Measurements from ENCODE around the gene GUCA1A. TPM values are rescaled to one million over a fixed set of nuclear protein-coding genes. Genes with fewer than 3 reads are reported as not detected.
"Not testable (repeated sequence)": the region's sequence is repeated elsewhere in the genome, so short reads cannot be mapped to it uniquely, and the experiment has no call there.

The GUCA1A gene
- total and polyA plus RNA-seq, 2 experiments from 2014 or later: 0.63 to 1.1 TPM

DNA sequence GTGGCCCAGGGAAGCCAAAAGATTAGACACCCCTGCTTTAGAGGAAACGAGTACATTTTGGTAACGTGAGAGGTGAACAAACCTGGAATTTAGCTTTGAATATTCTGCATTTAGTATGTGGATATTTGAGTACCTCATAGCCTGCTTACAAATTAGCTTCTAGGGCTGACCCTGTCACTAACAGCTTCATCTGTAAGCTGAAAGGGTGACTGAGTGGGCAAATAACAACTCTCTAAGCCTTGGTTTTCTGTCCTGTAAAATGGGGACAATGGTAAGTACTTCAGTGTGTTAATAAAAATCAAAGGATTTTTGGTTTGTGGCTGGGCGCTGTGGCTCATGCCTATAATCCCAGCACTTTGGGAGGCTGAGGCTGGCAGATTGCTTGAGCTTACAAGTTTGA lies 30.0 kb downstream of the GUCA1A start:
- Histone ChIP-seq H3K36me3 (peaks cover 8% of the 10 kb centered on the region), H3K27me3 (no peaks in the 10 kb centered on the region), H3K4me3 (no peak overlapping the region), H3K9me3 (ENCODE audit: low read depth) (no peaks in the 10 kb centered on the region), H3K27ac (no peak overlapping the region), H3K4me1 (ENCODE audit: low read depth) (no peaks in the 10 kb centered on the region)
- TF ChIP-seq, protein P1, sequence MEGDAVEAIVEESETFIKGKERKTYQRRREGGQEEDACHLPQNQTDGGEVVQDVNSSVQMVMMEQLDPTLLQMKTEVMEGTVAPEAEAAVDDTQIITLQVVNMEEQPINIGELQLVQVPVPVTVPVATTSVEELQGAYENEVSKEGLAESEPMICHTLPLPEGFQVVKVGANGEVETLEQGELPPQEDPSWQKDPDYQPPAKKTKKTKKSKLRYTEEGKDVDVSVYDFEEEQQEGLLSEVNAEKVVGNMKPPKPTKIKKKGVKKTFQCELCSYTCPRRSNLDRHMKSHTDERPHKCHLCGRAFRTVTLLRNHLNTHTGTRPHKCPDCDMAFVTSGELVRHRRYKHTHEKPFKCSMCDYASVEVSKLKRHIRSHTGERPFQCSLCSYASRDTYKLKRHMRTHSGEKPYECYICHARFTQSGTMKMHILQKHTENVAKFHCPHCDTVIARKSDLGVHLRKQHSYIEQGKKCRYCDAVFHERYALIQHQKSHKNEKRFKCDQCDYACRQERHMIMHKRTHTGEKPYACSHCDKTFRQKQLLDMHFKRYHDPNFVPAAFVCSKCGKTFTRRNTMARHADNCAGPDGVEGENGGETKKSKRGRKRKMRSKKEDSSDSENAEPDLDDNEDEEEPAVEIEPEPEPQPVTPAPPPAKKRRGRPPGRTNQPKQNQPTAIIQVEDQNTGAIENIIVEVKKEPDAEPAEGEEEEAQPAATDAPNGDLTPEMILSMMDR (IDR thresholded peaks at IDR 0.05; ENCODE audit: low read depth, low read length): no peak
- no peak for DNase-seq (ENCODE audit: low read depth in 1 of 2, low spot score in 1 of 2)

DNA sequence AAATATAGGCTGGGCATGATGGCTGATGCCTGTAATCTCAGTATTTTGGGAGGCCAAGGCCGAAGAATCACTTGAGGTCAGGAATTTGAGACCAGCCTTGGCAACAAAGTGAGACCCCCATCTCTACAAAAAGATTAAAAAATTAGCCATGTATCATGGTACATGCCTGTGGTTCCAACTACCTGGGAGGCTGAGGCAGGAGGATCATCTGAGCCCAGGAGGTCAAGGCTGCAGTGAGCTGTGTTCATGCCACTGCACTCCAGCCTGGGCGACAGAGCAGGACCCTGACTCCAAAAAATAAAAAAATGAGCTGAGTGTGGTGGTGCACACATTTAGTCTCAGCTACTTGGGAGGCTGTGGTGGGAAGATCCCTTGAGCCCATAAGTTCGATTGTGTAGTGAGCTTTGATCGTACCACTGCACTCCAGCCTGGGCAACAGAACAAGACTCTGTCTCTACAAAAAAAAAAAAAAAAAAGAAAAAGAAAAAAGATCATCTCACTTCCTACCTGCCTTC lies 31.7 kb downstream of the GUCA1A start:
- Histone ChIP-seq H3K36me3 (peaks cover 20% of the 10 kb centered on the region), H3K9me3 (ENCODE audit: low read depth) (no peaks in the 10 kb centered on the region), H3K27ac (no peak overlapping the region), H3K4me1 (ENCODE audit: low read depth) (no peaks in the 10 kb centered on the region), H3K4me3 (no peak overlapping the region), H3K27me3 (no peaks in the 10 kb centered on the region)
- TF ChIP-seq, protein P1 (IDR thresholded peaks at IDR 0.05; ENCODE audit: low read depth, low read length): no peak
- no peak for DNase-seq (ENCODE audit: low read depth in 1 of 2, low spot score in 1 of 2)

DNA sequence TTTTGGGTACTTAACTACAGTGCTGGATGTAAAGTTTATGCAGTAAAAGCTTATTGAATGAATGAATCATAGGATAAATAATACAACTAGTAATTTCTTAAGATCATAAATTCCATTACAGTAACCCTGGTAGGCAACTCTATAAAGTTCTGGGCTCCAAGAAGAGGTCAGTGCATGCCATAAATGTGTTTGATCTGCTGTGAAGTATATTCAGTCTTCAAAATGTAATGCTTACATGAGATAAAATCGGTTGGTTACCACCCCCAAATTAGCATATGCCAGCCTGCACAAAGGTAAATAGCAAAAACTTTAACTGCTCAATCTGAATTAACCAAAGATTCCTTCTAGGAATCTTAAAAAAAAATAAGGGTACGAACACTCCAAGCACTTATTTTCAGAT lies 34.4 kb downstream of the GUCA1A start:
- H3K27ac ChIP-seq; DNase-seq (ENCODE audit: low read depth in 1 of 2, low spot score in 1 of 2); H3K27me3 ChIP-seq; H3K9me3 ChIP-seq (ENCODE audit: low read depth); H3K4me3 ChIP-seq; H3K4me1 ChIP-seq (ENCODE audit: low read depth): not testable (repeated sequence)
- peaks cover 39% of the 10 kb centered on the region for H3K36me3 ChIP-seq

DNA sequence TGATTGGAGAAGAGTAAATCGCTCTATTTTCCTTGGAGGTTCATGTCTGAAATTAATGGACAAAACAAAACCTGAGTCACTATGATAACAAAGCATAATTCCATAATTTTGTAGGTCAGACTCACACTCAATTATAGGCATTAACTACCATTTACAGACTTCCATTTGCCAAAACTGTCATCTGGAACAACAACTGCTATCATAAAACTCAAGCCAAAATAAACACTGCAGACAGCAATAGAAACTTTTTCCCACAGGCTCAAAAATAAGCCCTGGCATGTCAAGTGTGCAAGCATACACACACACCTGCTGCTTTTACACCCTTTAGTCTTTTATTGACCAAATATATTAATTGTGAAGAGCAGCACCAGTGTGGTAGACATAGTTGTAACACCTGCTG lies 37.4 kb downstream of the GUCA1A start:
- no peak overlapping the region for H3K4me3 ChIP-seq
- peaks cover 52% of the 10 kb centered on the region for H3K36me3 ChIP-seq
- H3K27ac ChIP-seq: no peak overlapping the region
- no peak for DNase-seq (ENCODE audit: low read depth in 1 of 2, low spot score in 1 of 2)
- no peaks in the 10 kb centered on the region for H3K27me3 ChIP-seq
- no peaks in the 10 kb centered on the region for H3K9me3 ChIP-seq (ENCODE audit: low read depth)
- TF ChIP-seq, protein P1 (IDR thresholded peaks at IDR 0.05; ENCODE audit: low read depth, low read length): no peak
- H3K4me1 ChIP-seq (ENCODE audit: low read depth): no peaks in the 10 kb centered on the region

DNA sequence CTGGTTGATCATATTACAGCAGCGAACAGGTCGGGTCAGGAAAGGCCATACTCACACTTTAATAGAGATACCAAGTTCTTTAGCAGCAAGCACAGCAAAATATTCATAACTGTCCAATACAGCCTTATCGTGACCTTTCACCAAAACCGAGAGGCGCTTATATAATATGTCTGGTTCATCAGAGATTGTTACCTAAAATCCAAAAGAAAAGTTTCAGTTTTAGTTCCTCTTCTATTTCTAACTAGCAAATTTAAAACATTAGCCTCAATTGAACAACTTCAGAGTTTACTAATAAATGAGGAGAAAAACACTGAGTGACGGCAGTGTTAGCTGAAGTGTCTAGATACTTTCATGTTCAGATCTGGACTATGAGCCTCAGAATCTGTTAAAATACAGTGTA lies 38.6 kb downstream of the GUCA1A start:
- Histone ChIP-seq H3K9me3 (ENCODE audit: low read depth) (no peaks in the 10 kb centered on the region), H3K4me1 (ENCODE audit: low read depth) (peaks cover 3% of the 10 kb centered on the region), H3K36me3 (peaks cover 49% of the 10 kb centered on the region), H3K4me3 (no peak overlapping the region), H3K27ac (no peak overlapping the region), H3K27me3 (no peaks in the 10 kb centered on the region)
- TF ChIP-seq, protein P1 (IDR thresholded peaks at IDR 0.05; ENCODE audit: low read depth, low read length): no peak
- no peak for DNase-seq (ENCODE audit: low read depth in 1 of 2, low spot score in 1 of 2)

DNA sequence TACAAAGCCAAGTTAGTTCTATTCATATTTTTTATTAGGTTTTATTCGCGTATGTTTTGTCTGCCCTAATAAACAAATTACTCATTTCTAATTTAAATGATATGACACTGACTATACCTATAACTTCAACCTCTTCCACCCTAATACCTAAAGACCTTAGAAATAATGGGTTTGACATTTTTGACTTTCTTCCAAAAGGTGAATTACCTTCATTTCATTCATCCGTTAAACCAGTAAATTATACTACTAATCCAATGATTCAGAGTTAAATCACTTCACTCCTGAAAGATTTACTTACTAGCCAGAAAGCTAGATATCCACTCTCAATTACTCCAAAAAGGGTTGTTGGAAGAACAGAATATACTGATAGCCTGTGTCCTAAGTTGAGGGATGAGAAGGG lies 39.3 kb downstream of the GUCA1A start:
- H3K36me3 ChIP-seq: peaks cover 49% of the 10 kb centered on the region

DNA sequence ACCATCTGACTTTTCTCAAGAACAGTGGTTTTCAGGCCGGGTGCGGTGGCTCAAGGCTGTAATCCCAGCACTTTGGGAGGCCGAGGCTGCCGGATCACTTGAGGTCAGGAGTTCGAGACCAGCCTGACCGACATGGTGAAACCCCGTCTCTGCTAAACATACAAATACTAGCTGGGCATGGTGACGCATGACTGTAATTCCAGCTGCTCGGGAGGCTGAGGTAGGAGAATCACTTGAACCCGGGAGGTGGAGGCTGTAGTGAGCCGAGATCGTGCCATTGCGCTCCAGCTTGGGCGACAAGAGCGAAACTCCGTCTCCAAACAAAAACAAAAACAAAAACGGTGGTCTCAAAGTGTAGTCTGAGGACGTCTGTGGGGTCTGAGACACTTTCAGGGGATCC lies 43.3 kb downstream of the GUCA1A start:
- H3K27ac ChIP-seq: peak overlapping the region; percentile 87
- peak overlapping the region; percentile 65 for H3K4me3 ChIP-seq
- not testable (repeated sequence) for H3K9me3 ChIP-seq (ENCODE audit: low read depth); DNase-seq (ENCODE audit: low read depth in 1 of 2, low spot score in 1 of 2); H3K27me3 ChIP-seq; H3K4me1 ChIP-seq (ENCODE audit: low read depth)
- peaks cover 23% of the 10 kb centered on the region for H3K36me3 ChIP-seq

More for the DNA sequence above, 39.3 kb downstream of the GUCA1A start:
- peaks cover 7% of the 10 kb centered on the region for H3K4me1 ChIP-seq (ENCODE audit: low read depth)
- no peaks in the 10 kb centered on the region for H3K27me3 ChIP-seq
- H3K27ac ChIP-seq: no peak overlapping the region
- DNase-seq (ENCODE audit: low read depth in 1 of 2, low spot score in 1 of 2): no peak
- no peak overlapping the region for H3K4me3 ChIP-seq
- H3K9me3 ChIP-seq (ENCODE audit: low read depth): no peaks in the 10 kb centered on the region
- TF ChIP-seq, protein P1 (IDR thresholded peaks at IDR 0.05; ENCODE audit: low read depth, low read length): no peak

Measured in cardiac muscle cell (in vitro differentiated cells and primary cell).